Measurements from ENCODE around the gene IL20. TPM values are rescaled to one million over a fixed set of nuclear protein-coding genes. Genes with fewer than 3 reads are reported as not detected.

IL20 gene
- total RNA-seq, 4 donors from 2014 or later: not detected

- no peak for TF ChIP-seq CTCF (IDR thresholded peaks at IDR 0.05)
- no peak for TF ChIP-seq POLR2A (IDR thresholded peaks at IDR 0.05)
These were observed 33.0 kb upstream of the IL20 start for GRCh38 chr1:206832352-206832880.

GRCh38 chr1:206833106-206833680 lies 32.2 kb upstream of the IL20 start:
- no peak for TF ChIP-seq POLR2A (IDR thresholded peaks at IDR 0.05)
- TF ChIP-seq CTCF (IDR thresholded peaks at IDR 0.05): no peak
- DNase-seq: no peak
- Histone ChIP-seq H3K4me1 (peaks cover 0 to 15% (median 5%) of the 10 kb centered on the region in 4 donors), H3K27me3 (no peaks in the 10 kb centered on the region), H3K9me3 (no peaks in the 10 kb centered on the region), H3K27ac (peak overlapping the region in 1 of 4 donors; percentile 60), H3K36me3 (no peaks in the 10 kb centered on the region), H3K4me3 (no peak overlapping the region)

More at GRCh38 chr1:206832352-206832880, 33.0 kb upstream of the IL20 start:
- Histone ChIP-seq H3K4me1 (peaks cover 0 to 15% (median 5%) of the 10 kb centered on the region in 4 donors), H3K9me3 (no peaks in the 10 kb centered on the region), H3K36me3 (no peaks in the 10 kb centered on the region), H3K27me3 (no peaks in the 10 kb centered on the region), H3K4me3 (no peak overlapping the region), H3K27ac (peak overlapping the region in 1 of 4 donors; percentile 60)
- no peak for DNase-seq

GRCh38 chr1:206833801-206834200 lies 31.6 kb upstream of the IL20 start:
- no peak overlapping the region for H3K4me3 ChIP-seq
- no peaks in the 10 kb centered on the region for H3K27me3 ChIP-seq
- H3K36me3 ChIP-seq: no peaks in the 10 kb centered on the region
- no peak for TF ChIP-seq CTCF (IDR thresholded peaks at IDR 0.05)
- peaks cover 0 to 15% (median 5%) of the 10 kb centered on the region in 4 donors for H3K4me1 ChIP-seq
- no peak overlapping the region for H3K27ac ChIP-seq
- H3K9me3 ChIP-seq: no peaks in the 10 kb centered on the region
- DNase-seq: no peak

GRCh38 chr1:206834217-206834616 lies 31.2 kb upstream of the IL20 start:
- no peak for TF ChIP-seq CTCF (IDR thresholded peaks at IDR 0.05)
- no peak for TF ChIP-seq POLR2A (IDR thresholded peaks at IDR 0.05)
- Histone ChIP-seq H3K4me3 (no peak overlapping the region), H3K36me3 (no peaks in the 10 kb centered on the region), H3K9me3 (no peaks in the 10 kb centered on the region), H3K4me1 (peaks cover 0 to 14% (median 4%) of the 10 kb centered on the region in 4 donors), H3K27me3 (no peaks in the 10 kb centered on the region), H3K27ac (no peak overlapping the region)
- no peak for DNase-seq

- no peak overlapping the region for H3K27ac ChIP-seq
- no peak overlapping the region for H3K4me3 ChIP-seq
- peaks cover 0 to 9% (median 2%) of the 10 kb centered on the region in 4 donors for H3K4me1 ChIP-seq
- H3K36me3 ChIP-seq: no peaks in the 10 kb centered on the region
- no peaks in the 10 kb centered on the region for H3K9me3 ChIP-seq
- H3K27me3 ChIP-seq: no peaks in the 10 kb centered on the region
- TF ChIP-seq CTCF (IDR thresholded peaks at IDR 0.05) (no peak), POLR2A (IDR thresholded peaks at IDR 0.05) (no peak)
- no peak for DNase-seq
These were observed 30.7 kb upstream of the IL20 start for GRCh38 chr1:206834711-206835110.
